Trophoblast cell (in vitro differentiated cells and primary cell): ENCODE data around the gene KCNMB3.
"Not testable (repeated sequence)": the region's sequence is repeated elsewhere in the genome, so short reads cannot be mapped to it uniquely, and the experiment has no call there.

Experiments used
- DNase-seq, 2 donors: peaks; one replicate each; pipeline ENCODE4 v3.0.0-alpha.2; 2016
- H2AFZ ChIP-seq: 2 replicates; pipeline ENCODE4 v1.6.1; 2013; ENCODE audit warnings: low read length, moderate library complexity, mild to moderate bottlenecking; ENCODE audit not compliant: insufficient read depth, poor library complexity
- H2AK5ac ChIP-seq: 2 replicates; pipeline ENCODE4 v1.6.1; 2013; ENCODE audit warnings: mild to moderate bottlenecking, low read length
- H2BK120ac ChIP-seq: 2 replicates; pipeline ENCODE4 v1.6.1; 2013; ENCODE audit warnings: low read length, mild to moderate bottlenecking, moderate library complexity; ENCODE audit not compliant: insufficient read depth, poor library complexity
- H2BK12ac ChIP-seq: 2 replicates; pipeline ENCODE4 v1.6.1; 2013; ENCODE audit warnings: mild to moderate bottlenecking, low read length, moderate library complexity
- H2BK5ac ChIP-seq: 2 replicates; pipeline ENCODE4 v1.6.1; 2013; ENCODE audit warnings: low read length, low read depth, moderate library complexity, mild to moderate bottlenecking; ENCODE audit not compliant: poor library complexity
- H3K14ac ChIP-seq: 2 replicates; pipeline ENCODE4 v1.6.1; 2013; ENCODE audit warnings: mild to moderate bottlenecking, low read length
- H3K18ac ChIP-seq: 2 replicates; pipeline ENCODE4 v1.6.1; 2013; ENCODE audit warnings: mild to moderate bottlenecking, low read length
- H3K23ac ChIP-seq: 2 replicates; pipeline ENCODE4 v1.6.1; 2013; ENCODE audit warnings: low read length
- H3K27ac ChIP-seq: 2 replicates; pipeline ENCODE4 v1.5.1; 2013; ENCODE audit warnings: low read depth, mild to moderate bottlenecking, inconsistent platforms, low read length, moderate library complexity
- H3K27me3 ChIP-seq: 2 replicates; pipeline ENCODE4 v1.6.1; 2013; ENCODE audit warnings: inconsistent platforms, mild to moderate bottlenecking, low read length, moderate library complexity; ENCODE audit not compliant: insufficient read depth
- H3K36me3 ChIP-seq, 2 experiments: 1 replicate in 1 of 2; 2 replicates in 1 of 2; pipeline ENCODE4 v1.6.1; 2013; ENCODE audit warnings: low read length in 2 of 2, mild to moderate bottlenecking in 2 of 2, moderate library complexity in 1 of 2; ENCODE audit not compliant: insufficient read depth in 2 of 2, control insufficient read depth in 1 of 2
- H3K4ac ChIP-seq: 2 replicates; pipeline ENCODE4 v1.6.1; 2013; ENCODE audit warnings: low read depth, mild to moderate bottlenecking, low read length, moderate library complexity
- H3K4me1 ChIP-seq, 2 experiments: 1 replicate in 1 of 2; 2 replicates in 1 of 2; pipeline ENCODE4 v1.6.1; 2013; ENCODE audit warnings: low read length in 2 of 2, mild to moderate bottlenecking in 2 of 2, moderate library complexity in 1 of 2; ENCODE audit not compliant: insufficient read depth in 2 of 2, control insufficient read depth in 1 of 2
- H3K4me2 ChIP-seq: 2 replicates; pipeline ENCODE4 v1.6.1; 2013; ENCODE audit warnings: inconsistent platforms, mild to moderate bottlenecking, low read length, moderate library complexity
- H3K4me3 ChIP-seq: 2 replicates; pipeline ENCODE4 v1.5.1; 2013; ENCODE audit warnings: mild to moderate bottlenecking, low read depth, low read length, inconsistent platforms
- H3K79me1 ChIP-seq: one replicate; pipeline ENCODE4 v1.6.1; 2013; ENCODE audit warnings: low read length
- H3K79me2 ChIP-seq: 2 replicates; pipeline ENCODE4 v1.6.1; 2013; ENCODE audit warnings: low read length, mild to moderate bottlenecking; ENCODE audit not compliant: control insufficient read depth, insufficient read depth, poor library complexity
- H3K9ac ChIP-seq: 2 replicates; pipeline ENCODE4 v1.6.1; 2013; ENCODE audit warnings: mild to moderate bottlenecking, low read length
- H3K9me3 ChIP-seq: 2 replicates; pipeline ENCODE4 v1.6.1; 2013; ENCODE audit warnings: low read depth, mild to moderate bottlenecking, control low read depth, inconsistent platforms, low read length; ENCODE audit not compliant: insufficient read depth
- H4K12ac ChIP-seq: 2 replicates; pipeline ENCODE4 v1.6.1; 2013; ENCODE audit warnings: low read depth, mild to moderate bottlenecking, low read length, moderate library complexity
- H4K8ac ChIP-seq: 2 replicates; pipeline ENCODE4 v1.6.1; 2013; ENCODE audit warnings: low read depth, mild to moderate bottlenecking, low read length, moderate library complexity
- H4K91ac ChIP-seq: one replicate; pipeline ENCODE4 v1.6.1; 2013; ENCODE audit warnings: low read depth, mild to moderate bottlenecking, low read length, moderate library complexity
- WGBS: extraction: QIAGEN DNeasy Blood & Tissue Kit; methylation state at CpG from one replicate; pipeline ENCODE4 v1.1.7; 2013; ENCODE audit warnings: missing lambda C conversion rate; ENCODE audit not compliant: insufficient read length, insufficient coverage; ENCODE audit errors: extremely low coverage; 5-methylcytosine and 5-hydroxymethylcytosine counted together

The KCNMB3 gene

DNA sequence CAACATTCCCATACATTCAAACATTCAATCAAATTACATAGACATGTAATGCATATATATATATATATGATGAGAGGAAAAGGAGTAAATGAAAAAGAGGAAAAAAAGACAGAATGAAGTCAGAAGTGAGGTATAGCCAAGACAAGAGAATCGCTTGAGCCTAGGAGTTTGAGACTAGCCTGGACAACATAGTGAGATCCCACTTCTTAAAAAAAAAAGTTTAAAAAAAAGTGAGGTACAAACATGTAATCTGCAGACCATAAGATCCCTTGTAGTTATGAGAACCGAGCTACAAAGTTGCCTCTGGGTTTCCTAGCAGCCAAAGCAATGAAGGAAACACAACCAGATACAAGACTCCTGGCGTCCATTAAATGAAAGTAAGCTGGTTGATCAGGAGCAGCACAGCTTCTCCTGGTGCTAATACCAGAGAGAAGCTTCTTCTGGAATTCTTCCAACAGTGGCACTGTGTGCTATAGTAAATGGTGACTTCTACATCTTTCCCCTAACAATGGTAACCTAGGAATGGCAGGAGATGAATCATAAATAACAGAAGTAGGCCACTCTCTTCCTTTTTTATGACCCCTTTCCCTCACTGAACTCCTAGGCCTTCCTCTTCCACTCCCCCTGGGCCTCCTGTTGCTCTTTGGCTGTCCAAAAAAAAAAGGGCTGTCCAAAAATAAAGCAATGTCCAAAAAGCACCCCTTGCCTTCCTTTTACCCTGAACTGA is 3.5 kb downstream of the KCNMB3 start:
- Histone ChIP-seq H4K8ac (no peak overlapping the region), H3K9ac (no peak overlapping the region), H2AK5ac (no peak overlapping the region), H3K18ac (no peak overlapping the region), H4K91ac (no peak overlapping the region), H3K27me3 (no peaks in the 10 kb centered on the region), H2BK120ac (no peak overlapping the region), H3K4me1 (no peaks in the 10 kb centered on the region), H2BK12ac (no peak overlapping the region), H3K4me3 (no peak overlapping the region), H3K79me1 (no peaks in the 10 kb centered on the region), H2BK5ac (no peak overlapping the region), H3K9me3 (no peaks in the 10 kb centered on the region), H3K4ac (no peak overlapping the region), H3K23ac (no peak overlapping the region), H3K36me3 (peaks cover 0 to 2% of the 10 kb centered on the region in 2 experiments), H2AFZ (no peak overlapping the region), H3K27ac (no peak overlapping the region), H3K14ac (no peak overlapping the region), H3K79me2 (no peaks in the 10 kb centered on the region), H3K4me2 (no peak overlapping the region), H4K12ac (no peak overlapping the region)
- WGBS = no CpG with 5 or more reads among the region's 3 CpGs
- DNase-seq = no peak

DNA sequence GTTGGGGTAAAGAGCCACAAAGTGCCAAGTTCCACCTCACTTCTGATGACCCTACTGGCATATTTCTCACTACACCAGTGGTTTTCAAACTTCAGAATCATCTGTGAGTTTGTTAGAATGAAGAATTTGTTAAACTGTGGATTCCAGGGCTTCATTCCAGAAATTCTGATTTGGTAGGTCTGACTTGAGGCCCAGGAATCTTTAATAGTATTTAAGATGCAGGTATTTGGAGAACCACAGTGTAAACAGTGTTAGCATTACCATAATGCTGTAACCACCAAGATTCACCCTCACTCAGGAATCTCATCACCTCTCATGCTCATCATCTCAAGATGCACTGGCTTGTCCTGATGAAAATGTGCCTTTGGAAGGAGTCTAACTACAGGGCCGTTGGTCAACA is 6.0 kb downstream of the KCNMB3 start:
- H2BK12ac ChIP-seq = no peak overlapping the region
- no peak overlapping the region for H2AK5ac ChIP-seq
- no peak overlapping the region for H2AFZ ChIP-seq
- no peak overlapping the region for H3K14ac ChIP-seq
- no peaks in the 10 kb centered on the region for H3K27me3 ChIP-seq
- no peak overlapping the region for H4K8ac ChIP-seq
- H3K79me1 ChIP-seq = no peaks in the 10 kb centered on the region
- H3K18ac ChIP-seq = no peak overlapping the region
- H3K4me1 ChIP-seq = no peaks in the 10 kb centered on the region
- no peak overlapping the region for H3K4ac ChIP-seq
- no peak overlapping the region for H3K4me2 ChIP-seq
- H3K9me3 ChIP-seq = no peaks in the 10 kb centered on the region
- H2BK120ac ChIP-seq = no peak overlapping the region
- no peaks in the 10 kb centered on the region for H3K79me2 ChIP-seq
- DNase-seq = peak in 1 of 2 donors; percentile 55
- H3K36me3 ChIP-seq = no peaks in the 10 kb centered on the region
- H3K4me3 ChIP-seq = no peak overlapping the region
- H3K23ac ChIP-seq = no peak overlapping the region
- no peak overlapping the region for H3K27ac ChIP-seq
- no CpG with 5 or more reads among the region's 1 CpG for WGBS
- H4K91ac ChIP-seq = no peak overlapping the region
- no peak overlapping the region for H4K12ac ChIP-seq
- H3K9ac ChIP-seq = no peak overlapping the region
- H2BK5ac ChIP-seq = no peak overlapping the region

DNA sequence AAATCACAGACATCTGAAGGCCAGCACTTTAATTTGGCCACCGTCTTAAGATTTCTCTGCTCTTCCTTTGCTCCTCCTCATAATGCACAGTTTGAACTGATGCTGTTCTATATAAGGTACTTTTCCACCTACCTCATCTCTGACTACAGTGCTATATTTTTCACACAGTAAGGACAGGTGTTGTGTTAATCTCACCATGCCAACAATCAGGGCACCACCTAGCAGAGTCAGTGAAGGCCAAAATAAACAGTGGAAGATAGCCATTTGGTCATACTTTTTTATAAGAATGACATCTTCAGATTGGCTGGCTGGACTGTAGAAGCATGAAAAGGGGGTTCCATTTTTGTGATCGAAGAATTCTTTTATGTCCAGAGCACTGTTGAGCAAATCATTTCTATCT is 8.1 kb downstream of the KCNMB3 start:
- not testable (repeated sequence) for H4K12ac ChIP-seq, H3K79me1 ChIP-seq, H3K4me3 ChIP-seq, H3K4me2 ChIP-seq, H4K91ac ChIP-seq, H3K14ac ChIP-seq, H3K9ac ChIP-seq, H2AK5ac ChIP-seq, H2BK5ac ChIP-seq, H3K9me3 ChIP-seq, H3K23ac ChIP-seq, DNase-seq, H3K27ac ChIP-seq, H3K4me1 ChIP-seq, H2BK12ac ChIP-seq, H4K8ac ChIP-seq, H3K18ac ChIP-seq, H2AFZ ChIP-seq, H3K36me3 ChIP-seq, H3K79me2 ChIP-seq, H3K4ac ChIP-seq, H2BK120ac ChIP-seq, H3K27me3 ChIP-seq
- no CpG with 5 or more reads among the region's 2 CpGs for WGBS

DNA sequence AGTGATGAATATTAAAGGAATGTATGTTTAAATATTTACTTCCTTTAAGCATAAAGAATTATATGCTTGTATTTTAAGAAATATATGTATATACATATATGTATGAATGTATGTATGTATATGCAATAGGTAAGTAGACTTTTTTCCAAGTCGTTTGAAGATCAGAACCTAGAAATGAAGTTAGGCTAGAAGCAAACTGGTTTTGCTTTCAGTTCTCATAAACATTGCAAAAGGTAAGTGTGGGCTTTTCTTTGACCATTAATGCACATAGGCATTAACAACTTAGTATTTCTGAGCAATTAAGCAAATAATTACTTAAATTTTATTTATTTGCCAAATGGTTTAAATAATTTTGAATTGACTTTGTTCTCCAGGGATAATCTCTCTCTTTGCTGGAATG is 10.6 kb downstream of the KCNMB3 start:
- not testable (repeated sequence) for H4K91ac ChIP-seq, H3K27ac ChIP-seq, H3K14ac ChIP-seq, H3K4me2 ChIP-seq, H3K9me3 ChIP-seq, H2AFZ ChIP-seq, H4K8ac ChIP-seq, H2BK12ac ChIP-seq, H3K4me3 ChIP-seq, H3K18ac ChIP-seq, H2BK120ac ChIP-seq, H3K36me3 ChIP-seq, H2AK5ac ChIP-seq, H2BK5ac ChIP-seq, H4K12ac ChIP-seq, H3K9ac ChIP-seq, H3K4ac ChIP-seq, H3K79me2 ChIP-seq, H3K23ac ChIP-seq, DNase-seq, H3K4me1 ChIP-seq, H3K79me1 ChIP-seq, H3K27me3 ChIP-seq
- no CpG with 5 or more reads among the region's 1 CpG for WGBS
